C1 segment of cervical spinal cord (tissue), 14 donors: ENCODE measurements around the gene GLTP.
"Not testable (repeated sequence)": the region's sequence is repeated elsewhere in the genome, so short reads cannot be mapped to it uniquely, and the experiment has no call there.

Experiments used
- DNase-seq, 14 donors: peaks; one replicate each; lab custom pipeline; 2025; lab: John Stamatoyannopoulos, UW

The GLTP gene

GRCh38 chr12:109878247-109878625, 2.1 kb downstream of the GLTP start:
- peak in 4 of 14 donors; percentile 33 to 79 (median 57) for DNase-seq

- peak in 9 of 14 donors; percentile 19 to 79 (median 44) for DNase-seq
Observed at GRCh38 chr12:109877504-109878246, 2.7 kb downstream of the GLTP start.

GRCh38 chr12:109876406-109876805, 3.9 kb downstream of the GLTP start:
- no peak for DNase-seq

- no peak for DNase-seq
Observed at GRCh38 chr12:109875572-109876131, 4.7 kb downstream of the GLTP start.

GRCh38 chr12:109873653-109874052, 6.7 kb downstream of the GLTP start:
- DNase-seq: no peak

- peak in 1 of 14 donors; percentile 25 for DNase-seq
Observed at GRCh38 chr12:109871668-109872314, 8.6 kb downstream of the GLTP start.

GRCh38 chr12:109870648-109871047, 9.7 kb downstream of the GLTP start:
- no peak for DNase-seq

- no peak for DNase-seq
Observed at GRCh38 chr12:109868182-109869051, 11.9 kb downstream of the GLTP start.

GRCh38 chr12:109864916-109865315, 15.4 kb downstream of the GLTP start:
- no peak for DNase-seq

- DNase-seq: peak in 12 of 14 donors; percentile 8 to 78 (median 73)
Observed at GRCh38 chr12:109863847-109864712, 16.3 kb downstream of the GLTP start.

- not testable (repeated sequence) for DNase-seq
Observed at GRCh38 chr12:109862491-109862890, 17.9 kb downstream of the GLTP start.

GRCh38 chr12:109861689-109862314, 18.5 kb downstream of the GLTP start:
- no peak for DNase-seq

- no peak for DNase-seq
Observed at GRCh38 chr12:109860977-109861376, 19.4 kb downstream of the GLTP start.

- DNase-seq: no peak
Observed at GRCh38 chr12:109858764-109859163, 21.6 kb downstream of the GLTP start.

- no peak for DNase-seq
Observed at GRCh38 chr12:109857715-109858114, 22.6 kb downstream of the GLTP start.

- DNase-seq: no peak
Observed at GRCh38 chr12:109855377-109855776, 25.0 kb downstream of the GLTP start.

GRCh38 chr12:109850518-109850917, 29.8 kb downstream of the GLTP start:
- not testable (repeated sequence) for DNase-seq

GRCh38 chr12:109847142-109847735, 33.1 kb downstream of the GLTP start:
- no peak for DNase-seq

GRCh38 chr12:109845824-109846205, 34.5 kb downstream of the GLTP start:
- DNase-seq: no peak
